ENCODE data around the gene TATDN2.

The TATDN2 gene, protein sequence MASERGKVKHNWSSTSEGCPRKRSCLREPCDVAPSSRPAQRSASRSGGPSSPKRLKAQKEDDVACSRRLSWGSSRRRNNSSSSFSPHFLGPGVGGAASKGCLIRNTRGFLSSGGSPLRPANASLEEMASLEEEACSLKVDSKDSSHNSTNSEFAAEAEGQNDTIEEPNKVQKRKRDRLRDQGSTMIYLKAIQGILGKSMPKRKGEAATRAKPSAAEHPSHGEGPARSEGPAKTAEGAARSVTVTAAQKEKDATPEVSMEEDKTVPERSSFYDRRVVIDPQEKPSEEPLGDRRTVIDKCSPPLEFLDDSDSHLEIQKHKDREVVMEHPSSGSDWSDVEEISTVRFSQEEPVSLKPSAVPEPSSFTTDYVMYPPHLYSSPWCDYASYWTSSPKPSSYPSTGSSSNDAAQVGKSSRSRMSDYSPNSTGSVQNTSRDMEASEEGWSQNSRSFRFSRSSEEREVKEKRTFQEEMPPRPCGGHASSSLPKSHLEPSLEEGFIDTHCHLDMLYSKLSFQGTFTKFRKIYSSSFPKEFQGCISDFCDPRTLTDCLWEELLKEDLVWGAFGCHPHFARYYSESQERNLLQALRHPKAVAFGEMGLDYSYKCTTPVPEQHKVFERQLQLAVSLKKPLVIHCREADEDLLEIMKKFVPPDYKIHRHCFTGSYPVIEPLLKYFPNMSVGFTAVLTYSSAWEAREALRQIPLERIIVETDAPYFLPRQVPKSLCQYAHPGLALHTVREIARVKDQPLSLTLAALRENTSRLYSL

DNA sequence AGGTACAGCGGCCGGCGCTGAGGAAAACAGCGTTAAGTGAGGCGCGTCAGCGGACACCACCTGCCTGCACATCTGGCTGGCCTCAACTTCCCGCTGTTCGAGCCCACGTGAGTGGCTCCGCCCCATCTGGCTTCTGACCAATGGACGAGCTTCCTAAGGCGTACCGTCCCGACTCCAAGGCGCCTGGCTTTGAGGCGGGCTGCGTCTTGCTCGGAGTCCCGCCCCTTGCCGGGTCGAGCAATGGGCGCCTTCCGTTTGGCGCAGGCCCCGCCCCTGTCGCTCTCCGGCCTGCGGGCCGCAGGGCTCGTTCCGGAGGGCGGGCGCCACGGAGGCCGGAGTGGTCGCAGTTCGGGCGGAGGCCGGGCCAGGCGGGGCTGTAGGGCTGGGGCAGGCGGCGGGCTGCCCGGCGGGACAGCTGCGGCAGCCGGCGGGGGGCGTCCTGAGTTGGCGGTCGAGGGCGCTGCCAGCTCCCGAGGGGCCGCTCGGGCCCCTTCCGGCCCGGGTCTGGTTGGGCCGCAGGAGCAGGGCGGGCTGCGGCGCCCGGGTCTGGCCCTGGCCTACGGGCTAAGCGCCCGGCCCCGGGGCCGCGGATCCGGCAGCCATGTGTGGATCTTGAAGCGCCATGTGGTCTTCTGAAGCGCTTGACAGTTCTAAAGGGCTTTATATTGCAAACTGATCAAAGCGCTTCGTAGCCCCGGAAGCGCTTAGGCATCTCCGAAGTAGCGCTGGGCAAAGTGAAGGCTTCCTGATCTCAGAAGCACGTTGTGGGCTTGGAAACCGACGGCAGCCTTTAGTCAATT is at the start of gene TATDN2:
Gene TATDN2 (plus strand): TSS at position 276 of the 800 bp plus-strand sequence. CDS start 742 bp downstream, outside the sequence.
- DNase-seq: peak; percentile 90

DNA sequence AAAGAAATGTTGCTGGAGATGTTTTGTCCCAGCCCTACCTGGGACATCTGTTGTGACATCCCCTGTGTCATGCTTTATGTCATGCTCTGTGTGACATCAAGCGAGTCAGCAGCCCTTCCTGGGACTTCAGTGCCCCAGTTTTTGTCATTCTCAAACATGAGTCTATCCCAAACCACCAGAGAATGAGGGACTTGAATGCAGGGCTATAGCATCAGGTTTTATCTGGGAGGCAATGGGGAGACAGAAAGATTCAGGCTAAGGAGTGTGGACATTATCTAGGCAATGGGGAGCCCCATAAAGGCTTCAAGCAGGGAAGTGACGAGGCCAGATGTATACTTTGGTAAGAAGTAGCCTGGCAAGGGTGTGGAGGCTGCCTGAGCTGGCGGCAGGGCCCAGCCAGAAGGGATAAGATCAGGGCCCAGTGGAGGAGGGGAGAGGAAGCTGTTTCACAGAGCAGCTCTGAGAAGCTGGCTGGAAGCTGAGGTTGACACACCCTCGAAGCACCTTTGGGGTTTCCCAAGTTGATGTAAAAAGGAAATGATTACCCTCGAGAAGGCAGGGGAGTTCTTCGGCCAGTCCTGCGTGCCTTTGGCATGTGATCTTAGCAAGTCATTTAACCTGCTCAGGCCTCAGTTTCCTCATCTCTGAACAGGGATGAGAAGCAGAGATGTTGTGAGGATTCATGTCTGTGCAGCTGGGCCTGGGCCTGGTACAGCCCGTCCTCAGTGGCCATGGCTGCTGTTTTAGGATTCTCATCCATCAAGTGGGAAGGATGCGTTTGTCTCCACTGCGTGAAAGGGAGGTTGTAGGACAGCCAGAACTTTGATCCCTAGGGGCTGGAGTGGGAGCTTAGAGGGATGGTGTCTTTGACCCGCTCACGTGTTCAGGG is 49.3 kb upstream of the TATDN2 start:
- no peak for DNase-seq

DNA sequence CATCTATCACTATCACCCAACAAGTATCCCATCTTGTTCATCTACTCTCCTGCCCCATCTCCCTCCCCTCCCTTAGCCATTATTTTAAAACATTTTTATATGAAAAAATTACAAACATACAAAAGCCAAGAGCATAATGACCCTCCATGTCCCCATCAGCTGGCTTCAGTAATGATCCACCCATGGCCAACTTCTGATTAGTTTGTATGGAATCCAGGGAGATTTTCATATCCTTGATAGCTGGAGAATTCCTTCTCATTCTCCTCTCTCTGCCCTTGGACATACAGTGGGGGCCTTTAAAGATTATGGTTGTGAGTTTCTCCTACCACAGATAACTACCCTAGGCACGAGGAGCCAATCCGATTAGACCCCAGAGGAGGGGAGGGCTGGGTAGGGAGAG is 43.3 kb upstream of the TATDN2 start:
- no peak for DNase-seq

DNA sequence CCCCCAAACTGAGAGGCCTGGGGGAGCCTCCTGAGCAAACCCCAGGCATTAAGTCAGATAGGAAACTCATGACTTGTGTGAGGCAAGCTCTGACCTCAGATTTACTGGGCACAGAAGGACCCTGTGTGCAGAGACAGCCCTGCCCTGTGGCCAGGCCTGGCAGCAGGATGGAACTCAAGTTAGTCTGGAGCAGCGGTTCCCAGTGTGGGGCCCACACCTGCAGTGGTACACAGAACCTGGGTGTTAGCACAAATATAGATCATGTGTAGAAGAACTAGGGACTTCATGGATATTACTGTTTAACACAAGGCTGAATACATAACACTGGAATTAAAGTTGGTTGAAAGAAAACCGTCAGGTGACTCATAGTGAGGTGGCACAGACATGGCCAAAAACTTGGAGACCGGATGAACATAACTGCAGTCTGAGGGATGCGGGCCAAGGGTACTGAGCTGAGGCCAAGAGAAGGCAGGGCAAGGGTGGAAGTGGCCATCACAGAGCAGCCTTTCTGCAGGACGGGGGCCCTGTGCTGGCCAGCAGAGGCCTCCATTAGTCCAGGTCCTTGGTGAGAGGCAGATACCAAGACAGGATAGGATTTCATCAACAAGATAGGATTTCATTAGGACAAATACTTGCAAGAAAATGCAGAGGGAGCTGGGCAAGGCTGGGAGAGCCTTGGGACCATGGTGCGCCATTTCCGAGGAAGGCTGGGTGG is 42.7 kb upstream of the TATDN2 start:
- no peak for DNase-seq

DNA sequence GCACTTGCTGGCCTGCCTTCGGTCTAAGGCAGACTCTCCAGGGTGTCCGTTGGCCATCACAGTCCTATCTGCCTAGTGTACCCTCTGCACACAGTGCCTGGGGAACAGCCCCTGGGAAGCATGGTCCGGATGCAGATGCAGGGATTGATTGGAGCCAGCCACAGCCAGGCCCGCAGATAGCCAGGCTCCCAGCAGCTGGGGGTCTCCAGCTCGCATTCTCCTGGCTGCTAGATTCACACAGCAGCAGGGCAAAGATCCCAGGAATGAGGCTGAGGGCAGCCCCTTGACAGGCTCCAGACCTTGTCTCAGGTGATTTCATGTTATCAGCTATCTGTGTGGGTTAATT is 42.1 kb upstream of the TATDN2 start:
- no peak for DNase-seq

DNA sequence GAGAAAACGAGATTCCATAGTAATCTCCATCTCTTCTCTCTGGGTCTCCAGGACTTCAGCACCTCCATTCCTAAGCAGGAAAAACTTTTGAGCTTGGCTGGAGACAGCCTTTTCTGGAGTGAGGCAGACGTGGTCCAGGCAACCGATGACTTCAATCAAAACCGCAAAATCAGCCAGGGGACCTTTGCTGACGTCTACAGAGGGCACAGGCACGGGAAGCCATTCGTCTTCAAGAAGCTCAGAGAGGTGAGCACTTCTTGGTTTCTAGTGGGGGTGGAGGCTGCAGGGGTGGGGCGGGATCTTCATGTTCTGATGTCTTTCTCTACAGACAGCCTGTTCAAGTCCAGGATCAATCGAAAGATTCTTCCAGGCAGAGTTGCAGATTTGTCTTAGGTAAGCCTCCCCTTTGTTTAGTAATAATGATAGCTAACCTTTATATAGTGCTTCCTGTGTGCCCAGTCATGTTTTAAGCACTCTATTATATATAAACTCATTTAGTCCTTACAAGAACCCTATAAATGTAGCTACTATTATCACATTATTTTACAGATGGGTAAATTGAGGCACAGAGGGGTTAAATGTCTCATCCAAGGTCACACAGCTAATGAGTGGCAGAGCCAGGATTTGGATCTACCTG is 35.0 kb upstream of the TATDN2 start:
- no peak for DNase-seq

DNA sequence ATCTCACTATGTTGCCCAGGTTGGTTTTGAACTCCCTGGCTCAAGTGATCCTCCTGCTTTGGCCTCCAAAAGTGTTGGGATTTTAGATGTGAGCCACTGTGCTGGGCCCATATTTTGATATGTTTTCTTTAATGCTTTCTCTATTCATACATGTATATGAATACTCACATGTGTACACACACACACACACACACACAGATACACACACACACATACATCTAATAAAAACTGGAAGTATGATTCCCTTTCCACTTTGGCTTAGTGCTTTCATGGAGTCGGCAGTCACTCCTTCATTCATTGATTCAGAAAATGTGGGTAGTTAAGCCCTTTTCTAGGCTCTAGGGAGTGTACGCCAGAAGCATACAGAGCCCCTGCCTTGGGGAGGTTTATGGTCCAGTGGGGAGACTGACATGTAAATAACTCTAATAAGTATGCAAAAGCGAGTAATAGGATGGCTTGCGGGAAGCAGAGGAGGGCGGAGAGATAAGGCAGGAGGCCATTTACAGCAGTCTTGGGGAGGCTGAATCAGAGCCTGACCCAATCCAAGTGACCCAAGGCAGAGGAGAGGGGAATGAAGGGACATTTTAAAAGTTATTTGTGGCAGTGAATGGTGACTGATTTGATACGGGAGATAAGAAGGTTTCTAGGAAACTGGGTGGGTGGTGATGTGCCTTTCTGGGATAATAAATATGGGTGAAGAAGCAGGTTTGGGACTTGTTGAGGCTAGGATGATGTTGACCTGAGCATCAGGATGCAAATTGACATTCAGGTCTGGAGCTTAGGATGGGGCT is 32.5 kb upstream of the TATDN2 start:
- DNase-seq: no peak

DNA sequence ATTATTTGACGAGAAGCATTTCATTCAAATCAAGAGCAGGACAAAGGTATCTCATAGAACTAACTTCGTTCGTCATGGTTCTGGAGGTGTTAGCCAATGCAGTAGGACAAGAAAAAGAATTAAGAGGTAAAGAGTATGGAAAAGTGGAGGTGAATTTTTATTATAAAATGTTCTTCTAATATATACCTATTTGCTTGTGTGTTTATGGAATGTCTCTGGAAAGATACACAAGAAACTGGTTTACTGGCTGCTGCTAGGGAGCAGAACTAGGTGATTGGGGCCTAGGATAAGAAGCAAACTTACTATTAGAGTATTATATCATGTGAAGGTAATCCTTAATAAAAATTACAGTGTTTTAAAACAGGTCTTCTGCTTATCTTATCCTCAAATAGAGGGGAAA is 30.9 kb upstream of the TATDN2 start:
- no peak for DNase-seq

DNA sequence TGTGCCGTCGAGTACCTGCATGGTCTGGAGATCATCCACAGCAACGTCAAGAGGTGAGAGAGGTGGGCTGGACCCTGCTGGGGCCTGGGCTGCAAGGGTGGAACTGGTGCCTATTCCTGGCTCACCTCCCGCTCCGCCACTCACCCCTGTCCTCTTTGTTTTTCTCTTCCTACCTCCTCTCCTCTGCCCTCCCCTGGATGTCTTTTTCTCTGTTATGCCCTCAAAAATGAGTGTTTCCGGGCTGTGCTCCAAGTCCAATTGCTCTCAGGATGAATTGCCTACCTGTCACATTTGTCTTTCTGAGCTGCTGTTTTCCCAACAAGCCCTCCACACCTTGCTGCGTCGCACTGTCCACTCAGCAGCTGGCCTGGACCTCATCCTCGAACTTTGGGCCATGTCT is 28.5 kb upstream of the TATDN2 start:
- no peak for DNase-seq

DNA sequence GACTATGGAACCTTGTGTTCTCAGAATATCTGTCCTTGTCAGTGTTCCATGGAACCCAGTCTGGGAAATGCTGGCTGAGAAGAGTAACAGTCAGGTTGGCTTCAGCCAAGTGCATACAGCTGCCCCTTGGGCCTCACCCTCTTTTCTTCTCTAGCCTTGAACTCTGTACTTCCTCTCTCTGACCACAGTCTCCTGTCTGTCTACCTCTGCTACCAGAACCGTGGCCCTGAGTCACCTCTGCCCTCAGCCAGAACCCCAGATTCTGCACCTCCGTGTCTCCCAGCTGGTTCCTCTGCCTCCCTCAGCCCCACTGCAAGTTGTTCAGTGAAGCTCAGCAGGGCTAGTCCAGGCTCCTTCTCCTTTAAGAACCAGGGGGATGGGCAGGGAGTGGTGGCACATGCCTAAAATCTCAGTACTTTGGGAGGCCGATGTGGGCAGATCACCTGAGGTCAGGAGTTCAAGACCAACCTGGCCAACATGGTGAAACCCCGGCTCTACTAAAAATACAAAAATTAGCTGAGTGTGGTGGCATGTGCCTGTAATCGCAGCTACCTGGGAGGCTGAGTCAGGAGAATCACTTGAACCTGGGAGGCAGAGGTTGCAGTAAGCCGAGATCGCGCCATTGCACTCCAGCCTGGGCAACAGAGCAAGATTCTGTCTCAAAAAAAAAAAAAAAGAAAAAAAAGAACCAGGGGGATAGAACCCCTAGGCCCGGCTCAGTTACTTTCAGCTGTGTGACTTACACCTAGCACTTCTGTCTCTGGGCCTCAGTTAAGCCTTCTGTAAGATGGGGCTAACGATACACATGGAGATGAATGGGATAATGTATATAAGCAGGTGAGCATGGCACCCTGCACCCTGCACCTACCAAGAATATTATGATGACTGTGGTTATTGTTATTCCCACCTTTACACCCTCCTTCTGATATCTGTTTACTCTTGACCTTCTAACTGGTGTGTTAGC is 24.3 kb upstream of the TATDN2 start:
- DNase-seq: no peak

DNA sequence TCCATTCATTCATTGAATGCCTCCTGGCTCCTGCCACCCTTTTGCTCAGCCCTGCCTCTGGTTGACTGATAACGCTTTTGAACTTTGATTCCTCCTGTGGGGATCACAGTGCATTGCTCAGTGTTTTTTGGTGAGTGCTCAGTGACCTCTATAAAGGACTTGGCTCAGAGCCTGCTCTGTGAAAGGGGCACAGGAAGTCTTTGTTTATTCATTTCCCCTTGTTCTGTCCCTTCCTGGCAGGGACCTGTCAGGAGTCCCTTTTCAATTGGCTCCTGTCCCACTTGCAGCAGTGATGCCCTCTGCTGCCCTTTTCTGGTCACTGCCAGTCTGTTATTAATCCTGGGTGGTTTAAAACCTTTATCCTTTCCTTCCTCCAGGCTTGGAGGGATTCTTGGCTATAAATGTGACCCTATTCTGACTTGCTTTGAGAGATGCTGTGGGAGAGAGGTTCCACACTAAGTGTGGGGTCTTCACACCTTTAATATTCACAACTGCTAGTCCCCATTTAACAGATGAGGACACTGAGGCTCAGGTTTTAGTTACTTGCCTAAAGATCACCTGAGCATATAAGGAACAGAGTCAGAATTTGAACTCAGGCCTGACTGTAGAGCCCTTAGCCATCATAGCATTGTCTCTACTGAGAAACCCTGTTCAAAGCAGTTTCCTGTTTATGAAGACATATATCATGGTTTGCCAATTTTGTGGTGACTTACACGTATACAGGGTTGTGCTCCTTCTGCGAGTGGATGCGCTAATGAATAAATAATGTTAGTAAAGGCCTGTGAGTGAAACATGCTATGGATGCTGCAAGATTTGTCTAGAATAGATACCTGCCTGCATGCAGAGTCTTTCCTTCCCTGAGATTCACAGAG is 23.2 kb upstream of the TATDN2 start:
- DNase-seq: peak; percentile 34

DNA sequence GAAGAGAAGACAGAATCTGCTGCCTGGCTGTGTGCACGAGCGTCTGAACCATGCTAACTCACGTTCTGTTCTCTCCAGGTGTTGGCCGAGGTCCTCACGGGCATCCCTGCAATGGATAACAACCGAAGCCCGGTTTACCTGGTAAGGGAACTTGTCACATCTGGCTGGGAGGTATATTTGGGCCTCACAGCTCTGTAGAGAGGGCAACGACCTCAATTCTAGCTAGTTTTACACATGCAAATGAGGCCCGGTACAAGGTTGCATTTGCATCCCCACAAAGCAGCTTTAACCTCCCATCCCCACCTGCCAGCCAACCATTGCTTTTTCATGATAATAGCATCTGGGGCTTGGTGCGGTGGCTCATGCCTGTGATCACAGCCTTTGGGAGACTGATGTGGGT is 22.0 kb upstream of the TATDN2 start:
- no peak for DNase-seq

DNA sequence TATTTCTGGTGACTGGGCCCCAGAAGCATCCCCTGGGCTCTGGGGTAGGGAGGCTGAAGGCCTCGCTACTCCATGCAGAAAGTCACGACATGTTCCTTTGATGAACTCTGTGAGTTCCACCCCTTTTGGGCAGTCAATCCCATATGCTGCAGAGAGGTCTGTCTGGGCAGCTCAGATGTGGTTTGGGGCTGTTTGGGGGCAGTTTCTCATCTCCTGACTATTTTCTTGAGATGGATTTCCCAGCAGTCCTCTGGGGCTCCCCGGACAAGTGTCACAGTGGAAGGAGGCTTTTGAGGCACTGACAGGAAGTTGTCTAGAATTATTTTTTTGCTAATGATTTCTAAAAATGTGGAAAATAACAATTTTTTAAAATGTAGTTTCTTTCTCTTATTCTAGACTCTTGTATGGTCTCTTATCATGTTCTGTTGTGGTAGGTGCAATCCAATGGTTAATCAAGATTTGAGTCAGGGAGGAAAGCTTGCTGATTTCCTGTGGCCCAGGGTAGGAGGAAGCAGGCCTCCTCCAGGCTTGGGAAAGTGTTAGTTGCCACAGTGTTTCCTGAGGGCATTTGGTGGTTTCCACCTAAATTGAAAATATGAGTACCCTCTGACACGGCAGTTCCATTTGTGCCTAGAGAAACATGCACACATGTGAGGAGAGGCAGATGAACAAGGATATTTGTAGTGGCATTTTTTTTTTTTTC is 19.9 kb upstream of the TATDN2 start:
- no peak for DNase-seq

DNA sequence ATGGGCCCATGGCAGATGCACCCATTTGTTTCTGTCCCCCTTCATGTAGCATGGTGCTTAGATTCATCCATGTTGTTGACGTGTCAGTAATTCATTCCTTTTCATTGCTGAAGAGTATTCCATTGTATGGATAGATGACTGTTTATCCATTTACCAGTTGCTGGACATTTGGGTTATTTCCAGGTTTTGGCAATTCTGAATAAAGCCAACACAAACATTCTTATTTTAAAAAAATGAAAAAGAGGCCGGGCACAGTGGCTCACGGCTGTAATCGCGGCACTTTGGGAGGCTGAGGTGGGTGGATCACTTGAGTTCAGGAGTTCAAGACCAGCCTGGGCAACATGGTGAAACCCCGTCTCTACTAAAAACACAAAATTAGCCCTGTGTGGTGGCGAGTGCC is 18.7 kb upstream of the TATDN2 start:
- no peak for DNase-seq

DNA sequence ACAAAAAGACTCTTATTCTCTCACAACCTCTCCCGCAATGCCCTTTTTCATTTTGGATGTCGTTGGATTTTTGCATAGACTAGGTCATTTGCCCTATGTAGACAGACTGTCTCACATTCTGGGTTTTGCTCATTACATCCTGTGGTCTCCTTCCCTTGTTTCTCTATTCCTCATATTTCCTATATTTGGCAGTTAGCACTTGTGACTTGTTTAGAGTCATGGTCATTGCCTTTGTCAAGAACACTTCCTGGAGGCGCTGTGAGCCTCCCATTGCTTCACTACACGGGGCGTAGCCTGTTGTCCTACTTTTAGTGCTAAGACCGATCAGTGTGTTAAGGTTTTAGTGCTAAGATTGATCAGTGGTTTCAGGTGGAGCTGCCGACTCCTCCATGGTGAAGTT is 16.1 kb upstream of the TATDN2 start:
- no peak for DNase-seq

DNA sequence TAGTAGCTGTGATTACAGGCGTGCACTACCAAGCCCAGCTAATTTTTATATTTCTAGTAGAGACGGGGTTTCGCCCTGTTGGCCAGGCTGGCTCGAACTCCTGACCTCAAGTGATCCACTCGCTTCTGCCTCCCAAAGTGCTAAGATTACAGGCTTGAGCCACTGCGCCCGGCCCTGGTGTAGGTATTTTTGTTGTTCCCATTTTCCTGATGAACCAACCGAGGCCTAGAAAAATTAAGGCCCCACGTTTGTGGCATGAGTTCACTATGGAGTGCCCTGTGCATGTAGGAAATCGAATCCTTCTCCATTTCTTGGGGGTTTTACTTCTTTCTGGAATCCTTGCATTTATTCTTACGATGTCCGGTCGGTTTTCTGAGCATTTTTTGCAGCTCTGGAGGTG is 14.3 kb upstream of the TATDN2 start:
- no peak for DNase-seq

DNA sequence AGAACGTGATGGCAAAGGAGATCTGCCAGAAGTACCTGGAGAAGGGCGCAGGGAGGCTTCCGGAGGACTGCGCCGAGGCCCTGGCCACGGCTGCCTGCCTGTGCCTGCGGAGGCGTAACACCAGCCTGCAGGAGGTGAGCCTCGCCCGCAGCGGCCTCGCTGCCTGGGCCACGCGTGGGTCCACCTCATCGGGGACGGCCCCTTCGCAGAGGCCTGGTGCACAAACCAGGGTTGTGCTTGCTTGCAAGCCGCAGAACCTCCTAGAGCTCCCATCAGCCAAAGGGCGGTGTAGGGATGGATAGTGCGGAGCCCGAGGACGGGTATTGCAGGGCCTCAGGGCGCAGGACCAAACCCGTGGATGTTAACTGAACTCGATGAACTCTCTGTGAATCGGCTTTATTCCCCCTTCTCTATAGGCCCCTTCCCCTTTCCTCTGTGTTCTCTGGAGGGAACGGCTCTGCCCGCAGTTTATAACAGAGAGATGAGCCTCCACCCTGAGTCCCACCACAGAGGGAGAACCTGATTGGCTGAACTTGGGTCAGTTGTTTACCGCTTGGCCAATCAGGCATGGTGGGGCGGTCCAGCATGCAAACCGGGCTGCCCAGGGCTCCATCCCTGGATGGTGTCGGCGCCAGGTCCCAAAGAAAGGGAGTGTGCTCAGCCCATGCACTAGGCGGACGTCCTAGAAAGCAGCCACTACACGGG is 13.6 kb upstream of the TATDN2 start:
- DNase-seq: no peak
